ENCODE results near the gene EFL1. TPM values are rescaled to one million over a fixed set of nuclear protein-coding genes. Genes with fewer than 3 reads are reported as not detected.
A peak's percentile ranks its signal among the peaks of the same experiment; 100 is the strongest.
"Not testable (repeated sequence)": the region's sequence is repeated elsewhere in the genome, so short reads cannot be mapped to it uniquely, and the experiment has no call there.

EFL1 gene
- 10 to 100 TPM; 20.8 to 23.1 TPM for total RNA-seq

DNA sequence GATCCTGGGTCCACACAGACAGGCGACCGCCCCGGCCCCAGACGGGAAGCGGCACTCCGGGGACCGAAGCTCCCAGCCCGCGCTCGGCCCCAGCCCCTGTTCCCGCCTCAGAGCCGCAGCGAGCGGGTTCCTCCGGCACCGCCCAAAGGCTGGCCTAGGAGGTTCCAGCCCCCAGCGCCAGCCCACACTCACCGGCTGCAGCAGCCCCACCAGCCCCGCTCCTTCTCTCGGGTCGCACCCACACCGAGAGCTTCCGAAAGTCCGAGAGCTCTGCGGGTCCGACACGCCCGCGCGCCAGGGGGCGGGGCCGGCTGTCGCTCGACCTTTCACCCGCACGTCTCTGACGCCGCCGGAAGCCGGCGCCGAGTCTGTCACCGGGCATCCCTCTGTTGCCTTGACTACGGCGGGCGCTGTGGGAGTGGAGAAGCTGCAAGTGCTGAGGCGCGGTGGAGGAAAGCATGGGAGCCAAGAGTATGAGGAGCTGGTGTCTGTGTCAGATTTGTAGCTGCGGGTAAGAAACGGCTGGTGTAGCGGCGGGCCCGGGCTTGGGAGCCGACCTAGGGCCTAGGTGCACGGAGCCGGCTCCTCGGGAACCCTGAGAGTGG is at the start of gene EFL1, which contains the start of gene SAXO2:
TSS of gene EFL1 (minus strand) at position 313 of the 605 bp plus-strand sequence. CDS start 956 bp downstream, outside the sequence.
TSS of gene SAXO2 (plus strand) at position 397 of the 605 bp plus-strand sequence. CDS start at position 459, 62 bp downstream.
- no peaks in the 10 kb centered on the region for H3K27me3 Mint-ChIP-seq
- no peaks in the 10 kb centered on the region for H3K9me3 Mint-ChIP-seq
- peak within 1 kb of the TSS; percentile 83 for H3K27ac Mint-ChIP-seq
- ChIA-PET POLR2A (interaction anchor here (1.0 to 1.4 kb wide), 3 partner anchors 34 to 487 kb away, joined by 3 to 7 read pairs (median 3); no protein-coding TSS in a partner anchor), CTCF (interaction anchor here (1.3 kb wide), 1 partner anchor 10 kb away, joined by 4 read pairs; no protein-coding TSS in a partner anchor)
- H3K4me3 Mint-ChIP-seq = peak within 1 kb of the TSS; percentile 90
- H3K36me3 Mint-ChIP-seq (ENCODE audit: low read depth) = peaks cover 16% of the 10 kb centered on the region
- peak; percentile 94 for DNase-seq
- H3K4me1 Mint-ChIP-seq = peaks cover 34% of the 10 kb centered on the region

DNA sequence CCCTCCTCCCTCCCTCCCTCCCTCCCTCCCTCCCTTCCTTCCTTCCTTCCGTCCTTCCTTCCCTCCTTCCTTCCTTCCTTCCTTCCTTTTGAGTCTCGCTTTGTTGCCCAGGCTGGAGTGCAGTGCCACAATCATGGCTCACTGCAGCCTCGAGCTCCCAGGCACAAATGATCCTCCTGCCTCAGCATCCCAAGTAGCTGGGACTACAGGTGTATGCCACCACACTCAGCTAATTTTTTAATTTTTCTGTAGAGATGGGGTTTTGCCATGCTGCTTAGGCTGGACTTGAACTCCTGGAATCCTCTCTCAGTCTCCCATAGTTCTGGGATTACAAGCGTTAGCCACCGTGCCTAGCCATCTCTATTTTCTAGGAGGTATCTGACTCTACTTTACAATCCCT is 48.8 kb upstream of the EFL1 start:
- H3K9me3 Mint-ChIP-seq; H3K27me3 Mint-ChIP-seq; H3K4me3 Mint-ChIP-seq; H3K27ac Mint-ChIP-seq; POLR2A ChIA-PET; CTCF ChIA-PET; H3K4me1 Mint-ChIP-seq; DNase-seq; H3K36me3 Mint-ChIP-seq (ENCODE audit: low read depth): not testable (repeated sequence)

DNA sequence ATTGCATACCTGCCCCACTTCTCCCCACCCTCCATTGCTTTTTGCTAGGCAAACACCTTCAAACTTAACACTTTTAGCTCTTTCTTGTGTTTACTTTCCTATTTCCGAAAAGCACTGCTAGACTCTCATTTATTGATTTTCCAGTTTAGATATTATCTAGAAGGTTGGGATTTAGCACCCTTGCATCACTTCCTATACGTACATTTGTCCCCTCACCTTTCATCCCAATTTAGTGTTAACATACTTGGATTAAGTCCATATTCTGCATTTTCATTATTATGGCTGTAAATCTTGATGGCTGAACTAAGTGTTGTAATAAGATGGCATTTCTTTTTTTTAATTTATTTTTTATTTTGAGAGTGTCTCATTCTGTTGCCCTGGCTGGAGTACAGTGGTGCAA is 47.3 kb upstream of the EFL1 start:
- no peak overlapping the region for H3K27ac Mint-ChIP-seq
- ChIA-PET CTCF (no interaction called here), POLR2A (interaction anchor here (1.3 kb wide), 1 partner anchor 48 kb away, joined by 3 read pairs; no protein-coding TSS in a partner anchor)
- H3K27me3 Mint-ChIP-seq = peaks cover 7% of the 10 kb centered on the region
- H3K4me1 Mint-ChIP-seq = no peaks in the 10 kb centered on the region
- no peak overlapping the region for H3K4me3 Mint-ChIP-seq
- no peaks in the 10 kb centered on the region for H3K36me3 Mint-ChIP-seq (ENCODE audit: low read depth)
- H3K9me3 Mint-ChIP-seq = no peaks in the 10 kb centered on the region
- DNase-seq = no peak

DNA sequence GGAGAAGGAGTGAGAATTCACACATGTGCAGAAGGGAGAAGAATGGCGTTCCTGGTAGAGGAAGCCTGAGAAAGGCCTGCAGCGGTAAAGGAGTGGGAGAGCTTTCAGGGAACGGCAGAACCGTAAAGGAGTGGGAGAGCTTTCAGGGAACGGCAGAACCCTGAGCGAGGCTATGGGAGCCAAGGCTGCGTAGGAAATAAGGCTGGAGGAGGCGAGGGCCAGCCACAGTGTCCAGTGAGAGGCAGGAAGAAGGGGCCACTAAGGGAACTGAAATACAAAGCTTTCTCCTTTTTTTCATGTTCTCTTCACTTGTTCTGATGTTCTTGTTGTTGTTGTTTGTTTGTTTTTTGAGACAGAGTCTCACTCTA is 45.2 kb upstream of the EFL1 start:
- H3K36me3 Mint-ChIP-seq (ENCODE audit: low read depth) = no peaks in the 10 kb centered on the region
- CTCF ChIA-PET = no interaction called here

DNA sequence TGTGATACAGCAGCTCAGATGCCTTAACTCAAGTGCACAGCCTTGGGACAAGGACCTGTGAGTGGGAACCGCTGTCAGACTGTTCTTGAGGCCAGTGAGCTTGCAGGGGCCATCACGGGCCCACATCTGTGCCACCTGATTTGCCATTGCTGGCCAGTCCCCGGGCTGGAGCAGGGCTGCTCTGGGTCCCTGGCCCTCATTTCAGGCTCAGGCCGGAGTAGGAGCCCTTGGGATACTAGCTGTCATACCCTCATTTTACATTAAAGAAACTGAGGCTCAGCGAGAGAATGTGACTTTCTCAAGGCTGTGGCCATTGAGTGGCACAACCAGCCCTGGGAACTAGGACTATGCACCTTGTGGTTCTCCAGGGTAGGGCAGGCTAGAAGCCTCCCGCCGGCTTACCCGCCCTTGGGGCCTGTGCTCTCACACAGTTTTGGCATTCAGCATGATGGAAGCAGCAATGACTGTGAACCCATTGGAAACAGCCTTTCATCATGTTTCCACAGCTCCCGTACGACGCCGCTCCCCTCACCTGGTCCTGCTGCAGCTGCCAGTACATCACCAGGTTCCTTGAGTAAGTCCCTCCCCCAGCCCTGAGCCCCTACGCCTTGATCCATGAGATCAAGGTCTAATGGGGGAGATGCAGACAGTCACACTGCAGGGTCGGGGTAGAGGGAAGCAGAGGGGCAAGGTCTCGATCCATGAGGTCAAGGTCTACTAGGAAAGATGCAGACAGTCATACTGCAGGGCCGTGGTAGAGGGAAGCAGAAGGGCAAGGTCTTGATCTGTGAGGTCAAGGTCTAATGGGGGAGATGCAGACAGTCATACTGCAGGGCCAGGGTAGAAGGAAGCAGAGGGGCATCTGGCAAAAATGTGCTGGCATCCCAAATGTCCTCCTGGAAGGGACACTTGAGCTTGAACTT is 44.5 kb upstream of the EFL1 start:
- H3K27me3 Mint-ChIP-seq = peaks cover 7% of the 10 kb centered on the region
- H3K36me3 Mint-ChIP-seq (ENCODE audit: low read depth) = no peaks in the 10 kb centered on the region
- CTCF ChIA-PET = no interaction called here
- H3K27ac Mint-ChIP-seq = no peak overlapping the region
- H3K9me3 Mint-ChIP-seq = no peaks in the 10 kb centered on the region
- POLR2A ChIA-PET = no interaction called here
- H3K4me3 Mint-ChIP-seq = no peak overlapping the region
- DNase-seq = peak; percentile 8
- no peaks in the 10 kb centered on the region for H3K4me1 Mint-ChIP-seq

More for the DNA sequence above, 45.2 kb upstream of the EFL1 start:
- Mint-ChIP-seq H3K27ac (no peak overlapping the region), H3K27me3 (peaks cover 7% of the 10 kb centered on the region), H3K4me1 (no peaks in the 10 kb centered on the region), H3K4me3 (no peak overlapping the region), H3K9me3 (no peaks in the 10 kb centered on the region)
- POLR2A ChIA-PET = no interaction called here
- no peak for DNase-seq

DNA sequence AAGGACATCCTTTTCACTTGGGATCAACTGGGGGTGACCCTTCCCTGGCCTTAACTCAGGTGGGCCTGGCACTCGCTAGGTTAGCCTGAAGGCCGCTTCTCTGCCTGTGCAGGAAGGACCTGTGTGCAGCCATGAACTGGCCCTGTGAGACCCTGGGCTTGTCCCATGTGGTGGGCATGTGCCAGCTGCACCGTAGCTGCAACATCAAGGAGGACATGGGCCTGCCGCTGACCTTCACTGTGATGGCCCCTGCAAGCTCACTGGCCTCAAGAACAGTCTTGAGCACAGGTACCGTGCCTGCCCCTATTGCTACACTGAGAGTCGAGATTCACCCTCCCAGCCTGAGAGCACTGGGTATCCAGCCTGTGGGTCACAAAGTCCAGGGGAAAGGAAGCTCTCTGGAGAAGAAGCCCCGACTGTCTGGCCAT is 43.1 kb upstream of the EFL1 start:
- H3K27me3 Mint-ChIP-seq = peaks cover 7% of the 10 kb centered on the region
- H3K4me1 Mint-ChIP-seq = no peaks in the 10 kb centered on the region
- no peak overlapping the region for H3K4me3 Mint-ChIP-seq
- no peaks in the 10 kb centered on the region for H3K36me3 Mint-ChIP-seq (ENCODE audit: low read depth)
- DNase-seq = no peak
- CTCF ChIA-PET = no interaction called here
- POLR2A ChIA-PET = no interaction called here
- H3K9me3 Mint-ChIP-seq = no peaks in the 10 kb centered on the region
- H3K27ac Mint-ChIP-seq = no peak overlapping the region

DNA sequence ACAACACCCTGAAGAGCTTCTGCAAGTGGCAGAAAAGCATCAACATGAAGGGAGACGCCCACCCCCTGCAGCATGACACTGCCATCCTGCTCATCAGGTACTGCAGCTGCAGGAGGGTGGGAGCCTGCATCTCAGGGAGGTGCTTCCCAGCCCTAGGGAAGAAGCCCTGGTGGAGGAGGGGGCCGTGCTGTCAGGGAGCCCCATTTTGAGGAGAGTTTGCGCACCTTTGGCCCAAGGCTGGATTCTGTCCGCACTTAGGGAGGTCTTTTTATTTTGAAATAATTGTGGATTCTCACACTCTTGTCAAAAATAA is 42.2 kb upstream of the EFL1 start:
- H3K36me3 Mint-ChIP-seq (ENCODE audit: low read depth) = no peaks in the 10 kb centered on the region
- H3K4me3 Mint-ChIP-seq = no peak overlapping the region
- peaks cover under 1% of the 10 kb centered on the region for H3K27me3 Mint-ChIP-seq
- CTCF ChIA-PET = no interaction called here
- DNase-seq = no peak
- POLR2A ChIA-PET = no interaction called here
- no peaks in the 10 kb centered on the region for H3K9me3 Mint-ChIP-seq
- H3K27ac Mint-ChIP-seq = no peak overlapping the region
- no peaks in the 10 kb centered on the region for H3K4me1 Mint-ChIP-seq

DNA sequence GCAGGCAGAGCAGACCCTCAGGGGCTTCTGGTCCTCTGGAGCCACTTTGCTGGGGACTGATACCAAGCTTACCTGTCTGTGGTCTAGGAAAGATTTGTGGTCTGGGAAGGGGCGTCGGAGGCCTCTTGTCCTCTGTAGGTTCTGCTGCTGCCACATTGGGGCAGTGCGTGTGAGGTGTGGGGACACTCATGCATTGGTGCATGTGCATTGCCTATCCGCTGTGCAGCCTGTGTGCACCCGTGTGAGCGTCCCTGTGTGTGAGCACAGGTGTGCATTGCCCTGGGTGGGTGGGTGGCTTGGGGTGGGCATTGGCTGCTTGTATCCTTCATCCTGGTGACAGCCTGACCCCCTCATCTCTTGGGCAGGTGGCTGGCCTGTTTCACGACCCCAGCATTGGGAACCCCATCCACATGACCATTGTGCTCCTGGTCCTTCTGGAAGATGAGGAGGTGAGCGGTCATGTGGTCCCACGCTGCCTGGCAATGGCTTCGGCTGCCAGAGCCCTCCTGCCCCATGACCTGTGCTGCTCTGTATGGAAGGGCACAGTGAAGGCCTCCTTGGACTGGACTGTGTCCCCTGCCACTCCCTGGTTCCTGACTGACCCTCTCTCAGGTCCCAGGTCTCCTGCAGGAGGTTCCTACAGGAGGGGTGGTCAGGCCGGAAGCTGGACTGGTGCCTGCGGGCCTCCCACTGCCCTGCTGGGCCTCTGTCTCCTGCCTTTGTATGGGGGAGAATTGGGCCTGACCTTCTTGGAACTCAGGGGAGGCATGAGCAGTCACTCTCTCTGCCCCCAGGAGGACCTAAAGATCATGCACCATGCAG is 41.6 kb upstream of the EFL1 start:
- Mint-ChIP-seq H3K36me3 (ENCODE audit: low read depth) (no peaks in the 10 kb centered on the region), H3K27me3 (no peaks in the 10 kb centered on the region), H3K9me3 (no peaks in the 10 kb centered on the region), H3K4me1 (no peaks in the 10 kb centered on the region), H3K27ac (no peak overlapping the region), H3K4me3 (no peak overlapping the region)
- CTCF ChIA-PET = no interaction called here
- DNase-seq = peak; percentile 12
- POLR2A ChIA-PET = no interaction called here

DNA sequence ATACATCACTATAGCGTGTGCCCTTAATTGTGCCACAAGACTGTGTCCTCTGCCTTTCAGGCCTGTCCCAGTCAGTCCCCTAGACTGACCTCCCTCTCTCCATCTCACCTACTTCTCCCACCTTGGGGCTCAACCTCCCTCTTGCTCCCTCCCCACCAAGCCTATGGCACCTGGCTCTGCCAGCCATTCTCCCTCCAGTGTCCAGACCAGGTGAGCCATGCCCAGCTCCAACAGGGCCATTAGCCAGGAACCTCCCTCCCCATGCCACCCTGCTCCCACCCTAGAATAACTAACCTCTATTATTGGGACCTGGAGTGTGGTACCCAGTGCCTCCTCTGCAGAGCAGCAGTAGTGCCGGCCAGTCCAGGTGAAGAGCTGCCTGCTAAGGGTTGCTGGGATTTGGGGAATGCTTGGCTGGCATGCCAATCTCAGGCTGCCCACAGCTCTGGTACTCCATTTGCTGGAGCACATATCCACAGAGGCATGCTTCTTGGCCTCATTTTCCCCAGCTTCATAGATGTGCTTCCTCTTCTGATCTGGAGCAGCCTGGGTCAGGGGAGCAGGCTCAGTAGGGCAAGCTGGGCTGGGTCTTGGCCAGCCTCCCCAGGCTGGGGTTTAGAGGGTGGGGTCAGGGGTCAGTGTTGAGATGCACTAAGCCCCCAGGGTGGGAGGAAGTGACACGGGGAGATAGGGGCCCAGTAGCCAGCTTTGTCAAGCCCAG is 38.9 kb upstream of the EFL1 start:
- Mint-ChIP-seq H3K27ac (no peak overlapping the region), H3K9me3 (no peaks in the 10 kb centered on the region), H3K27me3 (no peaks in the 10 kb centered on the region), H3K4me3 (no peak overlapping the region), H3K4me1 (peaks cover 13% of the 10 kb centered on the region), H3K36me3 (ENCODE audit: low read depth) (no peaks in the 10 kb centered on the region)
- DNase-seq = peak; percentile 14
- POLR2A ChIA-PET = no interaction called here
- CTCF ChIA-PET = no interaction called here

DNA sequence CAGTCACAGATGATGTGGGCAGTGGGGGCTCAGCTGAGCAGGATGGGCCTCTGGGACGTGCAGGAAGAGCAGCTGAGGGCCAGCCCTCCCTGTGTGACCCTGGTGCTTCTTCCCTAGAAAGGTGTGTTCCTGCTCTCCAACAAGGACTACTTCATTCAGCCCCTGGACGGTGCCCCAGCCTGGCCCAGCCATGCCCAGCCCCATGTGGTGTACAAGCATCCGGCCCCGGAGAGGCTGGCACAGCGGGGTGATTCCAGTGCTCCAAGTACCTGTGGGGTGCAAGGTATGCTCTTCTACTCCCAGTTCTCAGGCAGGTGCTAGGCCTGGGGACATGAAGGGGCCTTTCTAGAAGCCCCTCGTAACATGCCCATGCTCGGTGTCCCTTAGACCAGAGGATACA is 38.3 kb upstream of the EFL1 start:
- DNase-seq = peak; percentile 12
- ChIA-PET POLR2A (no interaction called here), CTCF (no interaction called here)
- no peaks in the 10 kb centered on the region for H3K9me3 Mint-ChIP-seq
- no peaks in the 10 kb centered on the region for H3K27me3 Mint-ChIP-seq
- H3K4me3 Mint-ChIP-seq = no peak overlapping the region
- no peak overlapping the region for H3K27ac Mint-ChIP-seq
- H3K4me1 Mint-ChIP-seq = peaks cover 13% of the 10 kb centered on the region
- no peaks in the 10 kb centered on the region for H3K36me3 Mint-ChIP-seq (ENCODE audit: low read depth)

DNA sequence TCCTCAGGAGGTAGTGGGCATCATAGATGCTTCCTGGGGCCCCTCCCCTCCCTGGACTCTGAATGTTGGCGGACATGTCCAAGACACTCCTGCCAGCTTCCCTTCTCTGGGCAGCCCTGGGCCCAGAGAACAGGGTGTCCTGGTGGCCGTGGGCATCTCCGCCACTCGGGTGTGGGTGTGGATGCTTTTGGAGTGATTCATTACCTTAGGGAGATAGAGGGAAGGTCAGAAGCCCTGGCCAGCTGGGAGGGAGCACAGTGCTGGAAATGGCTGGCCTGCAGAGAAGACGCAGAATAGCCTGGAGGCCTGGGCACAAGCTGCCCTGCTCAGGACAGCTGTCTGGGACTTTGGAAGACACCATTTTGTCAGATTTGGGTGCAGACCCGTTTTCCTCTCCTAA is 37.8 kb upstream of the EFL1 start:
- H3K4me3 Mint-ChIP-seq; POLR2A ChIA-PET; H3K36me3 Mint-ChIP-seq (ENCODE audit: low read depth); DNase-seq; H3K27me3 Mint-ChIP-seq; H3K9me3 Mint-ChIP-seq; H3K27ac Mint-ChIP-seq; CTCF ChIA-PET: not testable (repeated sequence)
- peaks cover 13% of the 10 kb centered on the region for H3K4me1 Mint-ChIP-seq

DNA sequence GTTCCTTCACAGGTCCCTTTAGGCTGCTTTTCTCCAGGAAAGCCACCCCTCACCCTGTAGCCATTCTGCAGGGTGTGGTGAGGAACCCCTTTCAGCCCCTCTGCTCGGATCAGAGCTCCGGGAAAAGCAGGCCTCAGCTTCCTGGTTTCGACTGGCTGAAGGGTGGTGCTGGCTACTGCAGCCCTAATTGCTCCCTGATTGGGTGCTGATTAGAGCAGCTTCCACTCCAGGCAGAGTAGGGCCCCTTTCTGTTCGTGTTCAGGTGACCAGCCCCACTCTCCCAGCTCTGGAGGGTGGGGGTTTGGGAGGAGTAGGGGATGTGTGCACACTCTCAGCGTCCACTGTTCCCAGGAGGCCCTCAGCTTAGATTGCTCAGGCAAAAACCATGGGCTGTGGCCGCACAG is 37.0 kb upstream of the EFL1 start:
- DNase-seq, POLR2A ChIA-PET, CTCF ChIA-PET: not testable (repeated sequence)

DNA sequence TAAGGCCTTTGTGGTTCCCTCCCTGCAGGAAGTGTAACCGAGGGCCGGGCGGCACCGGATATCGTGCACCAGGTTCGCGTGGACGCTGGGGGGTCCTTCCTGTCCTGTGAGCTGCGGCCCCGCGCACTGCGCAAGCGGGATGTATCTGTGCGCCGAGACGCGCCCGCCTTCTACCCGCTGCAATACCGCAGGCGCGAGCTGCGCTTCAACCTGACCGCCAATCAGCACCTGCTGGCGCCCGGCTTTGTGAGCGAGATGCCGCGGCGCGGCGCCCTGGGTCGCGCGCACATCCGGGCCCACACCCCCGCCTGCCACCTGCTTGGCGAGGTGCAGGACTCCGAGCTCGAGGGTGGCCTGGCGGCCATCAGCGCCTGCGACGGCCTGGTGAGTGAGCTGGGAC is 36.0 kb upstream of the EFL1 start:
- peak; percentile 62 for DNase-seq
- ChIA-PET POLR2A (no interaction called here), CTCF (no interaction called here)
- Mint-ChIP-seq H3K36me3 (ENCODE audit: low read depth) (no peaks in the 10 kb centered on the region), H3K27ac (no peak overlapping the region), H3K4me1 (peaks cover 13% of the 10 kb centered on the region), H3K9me3 (no peaks in the 10 kb centered on the region), H3K4me3 (no peak overlapping the region), H3K27me3 (no peaks in the 10 kb centered on the region)

More for the DNA sequence above, 37.0 kb upstream of the EFL1 start:
- H3K4me1 Mint-ChIP-seq = peaks cover 13% of the 10 kb centered on the region
- H3K27ac Mint-ChIP-seq; H3K27me3 Mint-ChIP-seq; H3K36me3 Mint-ChIP-seq (ENCODE audit: low read depth); H3K4me3 Mint-ChIP-seq; H3K9me3 Mint-ChIP-seq: not testable (repeated sequence)
